T-helper 2 cell (primary cell): Measurements from ENCODE around the gene BCL7B.
"Not testable (repeated sequence)": the region's sequence is repeated elsewhere in the genome, so short reads cannot be mapped to it uniquely, and the experiment has no call there.

ENCODE experiments used
- DNase-seq, 5 experiments: peaks; one replicate each; pipeline versions ENCODE4 v3.0.0 to v3.0.0-alpha.2; 2012 to 2022

Gene BCL7B

DNA sequence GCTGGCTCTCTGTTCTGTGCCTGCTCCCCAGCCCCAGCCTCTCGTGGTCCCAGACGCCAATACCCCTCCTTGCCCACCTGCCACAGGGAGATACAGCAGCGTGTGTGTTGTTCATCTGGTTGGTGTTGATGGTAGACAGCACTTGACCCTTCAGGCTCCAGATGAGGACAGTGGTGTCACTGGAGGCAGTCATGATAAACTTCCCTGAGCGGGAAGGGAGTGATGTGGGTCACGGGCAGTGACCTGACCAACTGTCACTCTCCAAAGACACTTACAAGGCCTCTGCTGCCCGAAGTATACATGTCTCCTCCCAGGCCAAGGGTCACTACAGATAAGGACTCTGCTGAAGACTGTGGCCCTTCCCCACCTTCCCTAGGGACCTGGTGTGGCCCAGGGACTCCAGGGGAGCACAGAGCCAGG is 15.3 kb upstream of the BCL7B start:
- DNase-seq, result no peak

GRCh38 chr7:73570977-73571376 is 13.5 kb upstream of the BCL7B start:
- DNase-seq, result no peak

DNA sequence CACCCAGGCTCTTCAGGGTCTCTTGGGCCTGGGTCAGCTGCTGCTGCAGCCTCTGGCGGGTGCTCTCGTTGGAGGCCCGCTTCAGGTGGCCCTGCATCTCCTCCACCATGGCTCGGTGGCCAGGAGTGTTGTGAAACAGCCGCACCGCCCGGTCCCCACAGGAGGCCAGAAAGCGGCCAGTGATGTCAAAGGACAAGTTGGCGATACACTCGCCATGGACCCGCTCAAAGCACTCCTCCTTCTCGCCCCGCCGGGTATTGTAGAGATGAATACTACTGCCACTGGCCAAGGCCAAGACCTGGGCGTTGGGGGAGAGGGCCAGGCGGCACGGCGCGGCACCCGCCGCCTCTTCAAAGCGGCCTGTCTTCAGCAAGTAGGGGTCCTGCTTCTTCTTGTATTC is 13.0 kb upstream of the BCL7B start:
- no peak for DNase-seq

GRCh38 chr7:73569042-73569608 is 11.6 kb upstream of the BCL7B start:
- no peak for DNase-seq

GRCh38 chr7:73567846-73568685 is 10.6 kb upstream of the BCL7B start:
- DNase-seq, result no peak

GRCh38 chr7:73567140-73567539 is 9.7 kb upstream of the BCL7B start:
- no peak for DNase-seq

DNA sequence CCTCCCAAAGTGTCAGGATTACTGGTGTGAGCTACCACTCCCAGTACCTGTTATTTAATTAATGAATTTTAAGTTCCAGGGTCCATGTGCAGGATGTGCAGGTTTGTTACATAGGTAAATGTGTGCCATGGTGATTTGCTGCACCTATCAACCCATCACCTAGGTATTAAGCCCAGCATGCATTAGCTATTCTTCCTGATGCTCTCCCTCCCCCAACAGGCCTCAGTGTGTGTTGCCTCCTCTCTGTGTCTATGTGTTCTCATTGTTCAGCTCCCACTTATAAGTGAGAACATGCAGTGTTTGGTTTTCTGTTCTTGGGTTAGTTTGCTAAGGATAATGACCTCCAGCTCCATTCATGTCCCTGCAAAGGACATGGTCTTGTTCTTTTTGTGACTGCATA is 8.9 kb upstream of the BCL7B start:
- DNase-seq, result peak in 1 of 5 experiments; percentile 33

DNA sequence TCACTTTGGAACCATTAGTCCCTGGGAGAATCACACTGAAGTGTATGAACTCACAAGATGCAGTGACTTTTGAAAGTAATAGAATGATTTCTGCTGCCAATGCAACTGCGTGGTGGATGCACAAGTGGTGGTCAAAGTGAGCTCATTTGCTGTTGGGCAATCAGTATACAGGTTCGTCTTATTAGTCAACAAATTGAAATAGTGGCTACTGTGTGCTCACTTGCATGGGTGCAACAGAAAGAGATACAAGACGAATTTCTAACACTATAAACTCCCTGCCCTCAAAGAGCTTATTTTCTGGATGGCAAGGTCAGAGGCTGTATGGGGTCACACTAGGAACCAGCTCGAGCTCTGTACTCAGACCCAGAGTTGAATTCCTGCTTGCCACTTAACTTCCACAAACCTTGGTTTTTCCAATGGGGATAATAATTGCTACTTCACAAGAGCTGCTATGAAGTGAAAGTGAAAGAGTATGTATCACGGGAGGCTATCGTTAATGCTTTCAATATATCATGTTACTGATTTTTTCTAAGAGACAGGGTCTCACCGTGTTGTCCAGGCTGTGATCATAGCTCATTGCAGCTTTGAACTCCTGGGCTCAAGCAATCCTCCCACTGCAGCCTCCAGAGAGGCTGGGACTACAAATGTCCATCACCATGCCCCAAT is 8.3 kb upstream of the BCL7B start:
- DNase-seq, result peak in 1 of 5 experiments; percentile 33

- peak in 1 of 5 experiments; percentile 38 for DNase-seq
Observed at GRCh38 chr7:73560109-73560835, 2.8 kb upstream of the BCL7B start.

DNA sequence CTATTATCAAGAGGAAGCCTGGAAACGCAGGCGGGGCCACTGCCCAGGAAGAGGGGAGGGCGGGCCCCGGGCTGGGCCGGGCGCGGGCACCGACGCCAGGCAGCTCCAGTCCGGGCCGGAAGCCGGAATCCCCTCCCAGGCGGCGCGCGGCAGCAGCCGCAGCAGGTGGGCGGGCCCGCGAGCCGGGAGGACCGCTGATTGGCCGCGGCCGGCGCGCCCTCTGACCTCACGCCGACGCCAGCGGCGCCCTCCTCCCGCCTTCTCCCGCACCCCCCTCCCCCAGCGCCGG is 438 bp downstream of the BCL7B start:
- peak; percentile 84 to 97 (median 89) for DNase-seq

GRCh38 chr7:73556208-73557107 is 1.0 kb downstream of the BCL7B start:
- DNase-seq, result no peak

- DNase-seq, result no peak
Observed at GRCh38 chr7:73555411-73555982, 2.0 kb downstream of the BCL7B start.

- DNase-seq, result not testable (repeated sequence)
Observed at GRCh38 chr7:73550093-73550492, 7.4 kb downstream of the BCL7B start.

GRCh38 chr7:73549176-73549575 is 8.3 kb downstream of the BCL7B start:
- DNase-seq, result no peak

DNA sequence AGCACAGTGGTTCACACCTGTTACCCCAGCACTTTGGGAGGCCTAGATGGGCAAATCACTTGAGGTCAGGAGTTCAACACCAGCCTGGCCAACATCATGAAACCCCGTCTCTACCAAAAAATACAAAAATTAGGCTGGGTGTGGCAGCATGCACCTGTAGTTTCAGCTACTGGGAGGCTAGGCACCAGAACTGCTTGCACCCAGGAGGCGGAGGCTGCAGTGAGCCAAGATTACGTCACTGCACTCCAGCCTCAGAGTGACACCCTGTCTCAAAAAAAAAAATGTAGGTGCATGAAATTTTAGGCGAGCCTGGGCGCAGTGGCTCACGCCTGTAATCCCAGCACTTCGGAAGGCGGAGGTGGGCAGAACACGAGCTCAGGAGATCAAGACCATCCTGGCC is 9.6 kb downstream of the BCL7B start:
- DNase-seq, result no peak

DNA sequence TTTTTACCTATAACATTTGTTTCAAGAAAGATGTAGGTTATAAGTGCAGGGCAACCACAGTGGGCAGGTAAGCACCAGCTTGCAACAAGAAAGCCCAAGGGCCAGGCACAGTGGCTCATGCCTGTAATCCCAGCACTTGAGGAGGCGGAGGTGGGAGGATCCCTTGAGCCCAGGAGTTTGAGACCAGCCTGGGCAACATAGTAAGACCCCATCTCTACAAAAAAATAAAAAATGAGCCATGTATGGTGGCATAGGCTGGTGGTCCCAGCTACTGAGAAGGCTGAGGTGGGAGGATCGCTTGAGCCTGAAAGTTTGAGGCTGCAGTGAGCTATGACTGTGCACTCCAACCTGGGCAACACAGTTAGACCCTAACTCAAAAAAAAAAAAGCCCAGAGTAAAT is 12.8 kb downstream of the BCL7B start:
- no peak for DNase-seq

DNA sequence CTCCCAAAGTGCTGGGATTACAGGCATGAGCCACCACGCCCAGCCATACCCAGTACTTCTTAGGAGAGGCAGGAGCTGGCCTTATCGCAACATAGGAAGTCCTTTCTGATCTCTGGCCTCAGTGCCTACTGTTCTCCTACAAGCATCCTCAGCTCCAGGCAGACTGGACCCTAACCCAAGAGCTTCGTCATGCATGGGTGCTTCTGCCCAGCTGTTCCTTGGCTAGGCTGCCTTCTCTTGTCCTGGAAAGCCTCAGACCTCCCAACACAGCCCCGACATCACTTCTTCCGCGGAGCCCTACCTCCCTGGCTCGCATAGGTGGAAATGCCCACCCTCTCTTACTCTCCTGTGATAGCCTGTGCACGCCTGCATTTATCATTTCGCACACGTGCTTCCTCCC is 15.8 kb downstream of the BCL7B start:
- no peak for DNase-seq

- no peak for DNase-seq
Observed at GRCh38 chr7:73539709-73540108, 17.8 kb downstream of the BCL7B start.

- DNase-seq, result not testable (repeated sequence)
Observed at GRCh38 chr7:73538510-73538909, 19.0 kb downstream of the BCL7B start.

- DNase-seq, result no peak
Observed at GRCh38 chr7:73537051-73537450, 20.4 kb downstream of the BCL7B start.

DNA sequence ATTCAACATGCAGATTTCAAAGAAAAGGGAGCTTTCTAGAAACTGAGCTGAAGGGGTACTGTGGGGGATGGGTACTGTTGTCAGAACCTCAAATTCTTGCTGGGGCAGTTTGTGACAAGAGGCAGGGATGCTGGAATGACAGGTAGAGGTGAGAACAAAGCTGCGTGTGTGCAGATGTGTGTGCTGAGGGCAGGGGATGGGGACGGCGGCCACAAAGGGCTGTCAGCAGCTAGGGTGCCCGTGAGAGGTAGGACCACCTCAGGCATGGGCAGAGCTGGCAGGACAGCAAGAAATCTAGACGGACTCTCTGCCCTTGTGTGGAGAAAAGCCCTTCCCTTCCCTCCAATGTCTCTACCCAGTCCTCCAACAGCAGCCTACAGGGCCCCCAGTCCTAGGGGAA is 21.0 kb downstream of the BCL7B start:
- no peak for DNase-seq

DNA sequence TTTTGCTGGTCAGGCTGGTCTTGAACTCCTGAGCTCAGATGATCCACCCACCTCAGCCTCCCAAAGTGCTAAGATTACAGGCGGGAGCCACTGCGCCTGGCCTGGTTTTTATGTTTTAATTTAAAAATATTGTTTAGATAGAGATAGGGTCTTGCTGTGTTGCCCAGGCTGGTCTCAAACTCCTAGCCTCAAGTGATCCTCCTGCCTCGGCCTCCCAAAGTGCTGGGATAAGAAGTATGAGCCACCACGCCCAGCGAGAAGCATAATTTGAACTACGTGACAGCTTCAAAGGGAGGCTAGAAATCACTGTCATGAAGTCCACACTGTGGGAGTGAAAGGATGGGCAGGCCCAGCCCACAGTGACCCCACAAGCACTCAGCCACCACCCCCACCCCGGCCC is 21.6 kb downstream of the BCL7B start:
- not testable (repeated sequence) for DNase-seq
